Osteocyte (in vitro differentiated cells): ENCODE results near the gene BTK. TPM values are rescaled to one million over a fixed set of nuclear protein-coding genes. Genes with fewer than 3 reads are reported as not detected.

Experiments used
- DNase-seq: peaks from one replicate; pipeline ENCODE4 v3.0.0; 2021; ENCODE audit warnings: mixed read lengths; ENCODE audit not compliant: unreplicated experiment; ENCODE audit errors: extremely low spot score
- H3K27ac Mint-ChIP-seq: one replicate; pipeline ENCODE4 v1.8.0; 2021; ENCODE audit warnings: mild to moderate bottlenecking, mixed read lengths; ENCODE audit not compliant: unreplicated experiment
- H3K27me3 Mint-ChIP-seq: one replicate; pipeline ENCODE4 v1.8.0; 2021; ENCODE audit warnings: mixed read lengths; ENCODE audit not compliant: unreplicated experiment
- H3K36me3 Mint-ChIP-seq: one replicate; pipeline ENCODE4 v1.8.0; 2021; ENCODE audit warnings: mixed read lengths; ENCODE audit not compliant: unreplicated experiment
- H3K4me1 Mint-ChIP-seq: one replicate; pipeline ENCODE4 v1.8.0; 2021; ENCODE audit warnings: mixed read lengths; ENCODE audit not compliant: unreplicated experiment
- H3K4me3 Mint-ChIP-seq: one replicate; pipeline ENCODE4 v1.8.0; 2021; ENCODE audit warnings: mild to moderate bottlenecking, moderate library complexity, mixed read lengths; ENCODE audit not compliant: unreplicated experiment
- H3K9me3 Mint-ChIP-seq: one replicate; pipeline ENCODE4 v1.8.0; 2021; ENCODE audit warnings: mixed read lengths; ENCODE audit not compliant: unreplicated experiment
- total RNA-seq: library from RNA; stranded (reverse); gene quantifications from 2 replicates; pipeline ENCODE4 v1.2.1, GENCODE V29; 2021
- TF ChIP-seq, protein P1 (sequence below): fragments of 200-600 bp; sonication (generic); IDR thresholded peaks from 2 replicates; pipeline ENCODE4 v1.5.0; 2021; ENCODE audit warnings: antibody characterized with exemption, mild to moderate bottlenecking, moderate library complexity

BTK gene
- total RNA-seq, 1 donor from 2014 or later, result not detected

DNA sequence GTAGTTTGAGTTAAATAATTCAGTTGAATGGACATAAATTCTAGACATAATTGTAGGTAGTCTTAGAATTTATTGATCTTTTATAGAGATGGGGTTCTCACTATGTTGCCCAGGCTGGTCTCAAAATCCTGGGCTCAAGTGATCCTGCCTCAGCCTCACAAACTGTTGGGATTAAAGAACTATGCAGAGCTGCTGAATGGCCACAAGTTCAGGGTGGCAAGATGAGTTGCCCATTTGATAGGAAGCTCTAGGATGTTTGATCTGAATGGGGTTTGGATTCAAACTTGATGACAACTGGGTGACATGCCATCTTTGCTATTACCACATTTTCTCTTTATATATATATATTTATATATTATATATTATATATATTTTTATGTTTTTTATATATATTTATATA, 8.4 kb upstream of the BTK start:
- Mint-ChIP-seq H3K4me3 (no peak overlapping the region), H3K4me1 (peaks cover 12% of the 10 kb centered on the region), H3K36me3 (peaks cover 14% of the 10 kb centered on the region), H3K9me3 (peaks cover 4% of the 10 kb centered on the region), H3K27ac (peak overlapping the region; percentile 41), H3K27me3 (no peaks in the 10 kb centered on the region)
- TF ChIP-seq, protein P1, sequence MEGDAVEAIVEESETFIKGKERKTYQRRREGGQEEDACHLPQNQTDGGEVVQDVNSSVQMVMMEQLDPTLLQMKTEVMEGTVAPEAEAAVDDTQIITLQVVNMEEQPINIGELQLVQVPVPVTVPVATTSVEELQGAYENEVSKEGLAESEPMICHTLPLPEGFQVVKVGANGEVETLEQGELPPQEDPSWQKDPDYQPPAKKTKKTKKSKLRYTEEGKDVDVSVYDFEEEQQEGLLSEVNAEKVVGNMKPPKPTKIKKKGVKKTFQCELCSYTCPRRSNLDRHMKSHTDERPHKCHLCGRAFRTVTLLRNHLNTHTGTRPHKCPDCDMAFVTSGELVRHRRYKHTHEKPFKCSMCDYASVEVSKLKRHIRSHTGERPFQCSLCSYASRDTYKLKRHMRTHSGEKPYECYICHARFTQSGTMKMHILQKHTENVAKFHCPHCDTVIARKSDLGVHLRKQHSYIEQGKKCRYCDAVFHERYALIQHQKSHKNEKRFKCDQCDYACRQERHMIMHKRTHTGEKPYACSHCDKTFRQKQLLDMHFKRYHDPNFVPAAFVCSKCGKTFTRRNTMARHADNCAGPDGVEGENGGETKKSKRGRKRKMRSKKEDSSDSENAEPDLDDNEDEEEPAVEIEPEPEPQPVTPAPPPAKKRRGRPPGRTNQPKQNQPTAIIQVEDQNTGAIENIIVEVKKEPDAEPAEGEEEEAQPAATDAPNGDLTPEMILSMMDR, result no peak
- no peak for DNase-seq

DNA sequence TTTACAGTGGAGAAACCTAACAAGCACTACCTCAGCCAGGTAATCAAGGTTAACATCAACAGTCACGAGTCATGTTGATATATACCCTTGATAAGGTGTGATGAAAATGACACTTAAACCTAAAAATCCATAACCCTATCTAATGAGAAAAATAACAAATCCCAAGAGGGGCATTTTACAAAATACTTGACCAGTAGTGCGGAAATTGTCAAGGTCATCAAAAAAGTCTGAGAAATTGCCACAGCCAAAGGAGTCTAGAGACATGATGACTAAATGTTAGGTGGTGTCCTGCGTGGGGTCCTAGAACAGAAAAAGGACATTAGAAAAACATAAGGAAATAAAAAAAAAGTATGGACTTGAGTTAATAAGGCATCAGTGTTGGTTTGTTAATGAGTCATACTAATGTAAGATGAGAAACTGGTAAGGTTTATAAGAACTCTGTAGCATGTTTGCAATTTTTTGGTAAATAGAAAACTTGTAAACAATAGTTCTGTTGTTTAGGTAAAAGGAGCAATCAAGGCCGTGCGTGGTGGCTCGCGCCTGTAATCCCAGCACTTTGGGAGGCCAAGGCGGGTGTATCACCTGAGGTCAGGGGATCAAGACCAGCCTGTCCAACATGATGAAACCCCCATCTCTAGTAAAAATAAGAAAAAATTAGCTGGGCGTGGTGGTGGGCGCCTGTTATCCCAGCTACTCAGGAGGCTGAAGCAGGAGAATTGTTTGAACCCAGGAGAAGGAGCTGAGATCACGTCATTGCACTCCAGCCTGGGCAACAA, 7.7 kb upstream of the BTK start:
- no peaks in the 10 kb centered on the region for H3K27me3 Mint-ChIP-seq

DNA sequence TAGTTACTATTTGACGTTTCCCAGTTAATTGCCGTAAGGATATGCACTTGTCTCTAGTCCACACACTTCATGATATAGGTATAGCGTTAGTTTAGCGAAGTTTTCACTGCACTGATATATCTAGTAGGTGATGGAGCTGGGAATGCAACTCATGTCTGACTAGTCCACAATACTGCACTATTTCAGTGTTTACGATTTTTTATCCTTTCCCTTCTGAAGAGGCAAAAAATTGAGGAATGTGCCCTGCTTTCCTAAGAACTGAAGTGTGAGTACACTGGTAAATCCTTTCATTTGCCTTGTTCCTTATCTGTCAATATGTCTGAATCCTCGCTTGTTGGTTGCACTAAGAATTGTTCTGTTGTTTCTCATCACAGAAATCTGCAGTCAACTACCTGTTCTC, 5.8 kb upstream of the BTK start:
- peak overlapping the region; percentile 90 for H3K4me3 Mint-ChIP-seq
- H3K27me3 Mint-ChIP-seq, result no peaks in the 10 kb centered on the region
- DNase-seq, result no peak
- TF ChIP-seq, protein P1, result no peak
- H3K36me3 Mint-ChIP-seq, result peaks cover 14% of the 10 kb centered on the region
- peaks cover 12% of the 10 kb centered on the region for H3K4me1 Mint-ChIP-seq
- peak overlapping the region; percentile 94 for H3K27ac Mint-ChIP-seq
- H3K9me3 Mint-ChIP-seq, result peaks cover 4% of the 10 kb centered on the region

More for the DNA sequence above, 7.7 kb upstream of the BTK start:
- H3K9me3 Mint-ChIP-seq, result peaks cover 4% of the 10 kb centered on the region
- peaks cover 12% of the 10 kb centered on the region for H3K4me1 Mint-ChIP-seq
- peak; percentile 34 for DNase-seq
- H3K27ac Mint-ChIP-seq, result peak overlapping the region; percentile 41
- TF ChIP-seq, protein P1, result no peak
- no peak overlapping the region for H3K4me3 Mint-ChIP-seq
- H3K36me3 Mint-ChIP-seq, result peaks cover 14% of the 10 kb centered on the region

DNA sequence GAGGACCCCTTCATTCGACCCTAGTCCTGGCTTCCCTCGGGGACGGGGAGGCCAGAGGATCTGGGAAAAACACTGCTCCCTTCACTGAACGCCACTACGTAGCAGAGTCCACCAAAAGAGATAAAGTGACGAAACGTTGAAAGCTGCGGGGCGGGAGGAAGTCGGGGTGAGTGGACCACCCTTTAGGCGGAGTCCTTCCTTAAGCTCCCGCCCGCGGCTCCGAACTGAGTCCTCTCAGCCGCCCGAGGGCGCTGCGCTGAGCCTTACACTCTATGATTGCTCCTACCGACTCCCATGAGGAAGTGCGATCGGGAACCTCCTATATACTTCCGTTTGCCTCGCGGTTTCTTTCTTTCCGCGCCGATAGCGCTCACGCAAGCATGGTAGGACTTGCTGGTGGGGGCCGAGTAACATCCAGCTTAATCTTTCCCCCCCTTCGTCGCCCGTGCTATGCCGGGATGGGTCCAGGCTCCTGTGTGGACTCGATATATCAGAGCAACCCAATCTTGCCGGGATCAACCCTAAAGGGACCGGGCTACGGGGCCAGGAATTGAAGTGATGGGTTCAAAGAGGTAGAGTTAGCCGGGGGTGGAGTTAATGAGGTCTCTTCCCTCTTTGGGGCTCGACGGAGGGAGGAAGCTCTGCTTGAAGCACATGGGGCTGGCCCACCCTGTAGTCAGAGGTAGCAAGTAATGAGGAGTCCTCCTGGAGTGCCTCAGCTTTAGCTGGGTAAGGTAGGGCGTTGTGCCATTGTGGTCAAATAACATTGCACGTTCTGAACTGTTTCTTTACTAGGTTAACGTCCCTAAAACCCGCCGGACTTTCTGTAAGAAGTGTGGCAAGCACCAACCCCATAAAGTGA, 4.9 kb upstream of the BTK start, which contains the start of gene RPL36A:
Gene RPL36A, plus strand, starts transcription at position 348 of the 862 bp plus-strand sequence. Its CDS starts 33 bp downstream, at position 381.
- Mint-ChIP-seq H3K36me3 (peaks cover 14% of the 10 kb centered on the region), H3K27ac (peak within 1 kb of the TSS; percentile 94), H3K4me1 (peaks cover 12% of the 10 kb centered on the region), H3K4me3 (peak within 1 kb of the TSS; percentile 90), H3K9me3 (peaks cover 4% of the 10 kb centered on the region), H3K27me3 (no peaks in the 10 kb centered on the region)
- TF ChIP-seq, protein P1, result peak; percentile 72
- DNase-seq, result peak; percentile 92

DNA sequence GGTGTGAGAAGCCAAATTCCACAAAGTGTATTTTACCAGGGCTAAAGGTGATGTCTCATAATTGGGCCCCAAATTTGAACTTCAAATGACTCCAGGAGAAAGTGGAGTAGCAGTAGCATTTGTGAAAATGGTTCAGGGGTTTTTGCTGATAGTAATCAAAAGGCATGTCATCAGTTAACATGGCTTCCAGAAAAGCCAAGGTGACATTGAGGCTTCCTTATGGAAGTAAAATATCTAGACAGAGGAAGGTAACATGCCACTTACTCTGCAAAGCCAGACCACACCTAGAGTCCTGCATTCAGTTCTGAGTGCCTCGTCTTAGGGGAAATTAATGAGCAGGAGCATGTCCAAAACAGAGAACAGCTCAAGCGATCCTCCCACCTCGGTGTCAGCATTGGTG, 2.6 kb upstream of the BTK start:
- H3K4me1 Mint-ChIP-seq, result peaks cover 11% of the 10 kb centered on the region
- no peak overlapping the region for H3K4me3 Mint-ChIP-seq
- no peak overlapping the region for H3K27ac Mint-ChIP-seq
- peaks cover 2% of the 10 kb centered on the region for H3K9me3 Mint-ChIP-seq
- peaks cover 8% of the 10 kb centered on the region for H3K36me3 Mint-ChIP-seq
- no peak for DNase-seq
- TF ChIP-seq, protein P1, result no peak
- H3K27me3 Mint-ChIP-seq, result no peaks in the 10 kb centered on the region
